Vagina (tissue), 2 donors: ENCODE measurements around the gene KNDC1.

Experiments used
- CTCF ChIP-seq, 3 experiments: fragments of 450-650 bp in 2 of 3; fragments of 200-600 bp in 1 of 3; sonication (generic) in 1 of 3; IDR thresholded peaks; one replicate each; pipeline ENCODE4 v1.5.1; 2017 to 2019; ENCODE audit warnings: antibody characterized with exemption in 3 of 3, mild to moderate bottlenecking in 2 of 3, moderate library complexity in 2 of 3
- POLR2A ChIP-seq, 2 donors: fragments of 450-650 bp; IDR thresholded peaks; one replicate each; pipeline ENCODE4 v1.6.1; 2017; ENCODE audit warnings: antibody characterized with exemption in 2 of 2, mild to moderate bottlenecking in 2 of 2, moderate library complexity in 2 of 2
- POLR2AphosphoS5 ChIP-seq, 2 donors: sonication (generic); formaldehyde crosslinking; IDR thresholded peaks; one replicate each; pipeline ENCODE4 v1.9.0; 2017; ENCODE audit warnings: antibody characterized with exemption in 2 of 2, mild to moderate bottlenecking in 2 of 2, low read depth in 1 of 2; ENCODE audit not compliant: insufficient read depth in 1 of 2

GRCh38 chr10:133251388-133252222 is 91.6 kb downstream of the KNDC1 start:
- TF ChIP-seq POLR2AphosphoS5 (IDR thresholded peaks at IDR 0.05; ENCODE audit: insufficient read depth in 1 of 2, low read depth in 1 of 2) (no peak), POLR2A (IDR thresholded peaks at IDR 0.05) (no peak), CTCF (IDR thresholded peaks at IDR 0.05) (no peak)
